H1 (cell line): ENCODE measurements around the gene SMIM28.

ENCODE experiments used
- CREB1 ChIP-seq: IDR thresholded peaks from 2 replicates; pipeline ENCODE4 v1.6.1; 2012; ENCODE audit warnings: inconsistent platforms
- RAD21 ChIP-seq, 2 experiments: IDR thresholded peaks in 1 of 2; conservative IDR thresholded peaks in 1 of 2; 2 replicates each; pipeline ENCODE4 v1.6.1; 2011; ENCODE audit warnings: low read depth in 2 of 2, low read length in 2 of 2, improper control_type of control experiment in 1 of 2, inconsistent platforms in 1 of 2, mild to moderate bottlenecking in 1 of 2, moderate library complexity in 1 of 2

DNA sequence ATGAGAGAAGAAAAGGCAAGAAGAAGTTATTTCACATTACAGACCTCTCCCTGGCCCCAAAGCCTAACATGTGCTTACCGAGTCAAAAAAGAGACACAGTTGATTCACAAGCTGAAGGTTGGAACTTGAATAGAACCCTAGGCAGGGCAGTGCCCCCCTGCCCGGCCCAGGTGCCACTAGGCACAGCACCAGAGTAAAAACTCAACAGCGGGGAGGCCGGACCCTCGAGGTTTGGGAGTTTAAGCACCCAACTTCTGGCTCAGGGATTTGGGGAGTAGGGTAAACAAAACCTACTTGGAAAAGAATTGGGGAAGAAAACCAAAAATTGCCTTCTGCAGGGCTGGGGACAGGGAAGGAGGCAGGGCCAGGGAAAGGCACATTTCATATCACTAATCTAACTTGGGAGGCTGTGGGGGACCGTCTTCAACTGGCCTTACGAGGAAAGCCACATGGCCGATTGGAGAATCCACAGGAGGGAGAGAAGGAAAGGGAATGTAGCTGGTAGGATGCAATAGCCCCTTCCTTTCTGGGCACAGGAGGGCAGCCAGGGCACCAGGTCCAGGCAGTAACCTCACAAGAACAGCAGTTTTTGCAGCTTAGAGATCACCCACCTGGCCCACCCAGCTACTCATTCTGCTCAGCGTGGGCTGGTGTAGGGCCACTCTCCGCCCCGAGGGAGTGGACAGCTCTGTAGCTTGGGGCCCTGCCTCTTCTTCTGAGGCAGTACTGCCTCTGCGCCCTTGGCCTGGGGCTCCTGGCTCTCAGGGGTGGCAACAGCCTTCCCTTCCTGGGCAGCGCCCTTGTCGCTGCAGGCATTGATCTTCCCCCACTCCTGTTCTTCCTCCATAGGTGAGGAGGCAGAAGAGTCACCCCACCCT lies 24.5 kb downstream of the SMIM28 start:
- TF ChIP-seq CREB1, result no peak
- TF ChIP-seq RAD21 (IDR thresholded peaks at IDR 0.05 in 1 of 2, conservative IDR thresholded peaks at IDR 0.05 in 1 of 2; ENCODE audit: low read depth in 2 of 2, low read length in 2 of 2), result no peak
